ENCODE data around the gene DMPK.
"Not testable (repeated sequence)": the region's sequence is repeated elsewhere in the genome, so short reads cannot be mapped to it uniquely, and the experiment has no call there.

The DMPK gene

GRCh38 chr19:45800070-45800553 lies 17.8 kb upstream of the DMPK start:
- H3K27ac ChIP-seq (ENCODE audit: poor library complexity, severe bottlenecking) = no peak overlapping the region
- ATAC-seq (ENCODE audit: low read depth) = peak; percentile 56; the same call in 1 of the 3 replicates

GRCh38 chr19:45799541-45799940 lies 17.3 kb upstream of the DMPK start:
- not testable (repeated sequence) for H3K27ac ChIP-seq (ENCODE audit: poor library complexity, severe bottlenecking); H3K27me3 ChIP-seq (ENCODE audit: insufficient read depth, poor library complexity, severe bottlenecking); H3K4me3 ChIP-seq (ENCODE audit: severe bottlenecking); H3K36me3 ChIP-seq (ENCODE audit: low read depth); H3K9me3 ChIP-seq (ENCODE audit: severe bottlenecking); DNase-seq (ENCODE audit: low spot score); ATAC-seq (ENCODE audit: low read depth); H3K4me1 ChIP-seq (ENCODE audit: insufficient read depth, poor library complexity, severe bottlenecking)

More at GRCh38 chr19:45800070-45800553, 17.8 kb upstream of the DMPK start:
- no peak for DNase-seq (ENCODE audit: low spot score)
- Histone ChIP-seq H3K36me3 (ENCODE audit: low read depth) (no peaks in the 10 kb centered on the region), H3K9me3 (ENCODE audit: severe bottlenecking) (no peaks in the 10 kb centered on the region), H3K4me1 (ENCODE audit: insufficient read depth, poor library complexity, severe bottlenecking) (no peaks in the 10 kb centered on the region), H3K4me3 (ENCODE audit: severe bottlenecking) (no peak overlapping the region), H3K27me3 (ENCODE audit: insufficient read depth, poor library complexity, severe bottlenecking) (no peaks in the 10 kb centered on the region)
- TF ChIP-seq CTCF (IDR thresholded peaks at IDR 0.05; ENCODE audit: poor library complexity, severe bottlenecking) = no peak

- no peak for DNase-seq (ENCODE audit: low spot score)
- H3K4me3 ChIP-seq (ENCODE audit: severe bottlenecking) = no peak overlapping the region
- TF ChIP-seq CTCF (IDR thresholded peaks at IDR 0.05; ENCODE audit: poor library complexity, severe bottlenecking) = peak; percentile 80
- H3K27ac ChIP-seq (ENCODE audit: poor library complexity, severe bottlenecking) = no peak overlapping the region
- ATAC-seq (ENCODE audit: low read depth) = peak; percentile 76
- no peaks in the 10 kb centered on the region for H3K9me3 ChIP-seq (ENCODE audit: severe bottlenecking)
- H3K36me3 ChIP-seq (ENCODE audit: low read depth) = no peaks in the 10 kb centered on the region
- H3K27me3 ChIP-seq (ENCODE audit: insufficient read depth, poor library complexity, severe bottlenecking) = no peaks in the 10 kb centered on the region
- H3K4me1 ChIP-seq (ENCODE audit: insufficient read depth, poor library complexity, severe bottlenecking) = no peaks in the 10 kb centered on the region
Measured at GRCh38 chr19:45798995-45799517, 16.8 kb upstream of the DMPK start.

GRCh38 chr19:45794627-45795026 lies 12.3 kb upstream of the DMPK start:
- Histone ChIP-seq H3K9me3 (ENCODE audit: severe bottlenecking) (no peaks in the 10 kb centered on the region), H3K4me3 (ENCODE audit: severe bottlenecking) (no peak overlapping the region)
- ATAC-seq (ENCODE audit: low read depth) = no peak

GRCh38 chr19:45793876-45794275 lies 11.6 kb upstream of the DMPK start:
- Histone ChIP-seq H3K4me3 (ENCODE audit: severe bottlenecking) (no peak overlapping the region), H3K27ac (ENCODE audit: poor library complexity, severe bottlenecking) (no peak overlapping the region), H3K36me3 (ENCODE audit: low read depth) (peaks cover 20% of the 10 kb centered on the region), H3K9me3 (ENCODE audit: severe bottlenecking) (no peaks in the 10 kb centered on the region), H3K4me1 (ENCODE audit: insufficient read depth, poor library complexity, severe bottlenecking) (peaks cover 3% of the 10 kb centered on the region), H3K27me3 (ENCODE audit: insufficient read depth, poor library complexity, severe bottlenecking) (no peaks in the 10 kb centered on the region)
- ATAC-seq (ENCODE audit: low read depth) (no peak), DNase-seq (ENCODE audit: low spot score) (no peak)
- no peak for TF ChIP-seq CTCF (IDR thresholded peaks at IDR 0.05; ENCODE audit: poor library complexity, severe bottlenecking)

More at GRCh38 chr19:45794627-45795026, 12.3 kb upstream of the DMPK start:
- DNase-seq (ENCODE audit: low spot score) = no peak
- H3K4me1 ChIP-seq (ENCODE audit: insufficient read depth, poor library complexity, severe bottlenecking) = peaks cover 3% of the 10 kb centered on the region
- H3K27ac ChIP-seq (ENCODE audit: poor library complexity, severe bottlenecking) = no peak overlapping the region
- no peaks in the 10 kb centered on the region for H3K27me3 ChIP-seq (ENCODE audit: insufficient read depth, poor library complexity, severe bottlenecking)
- peaks cover 12% of the 10 kb centered on the region for H3K36me3 ChIP-seq (ENCODE audit: low read depth)
- no peak for TF ChIP-seq CTCF (IDR thresholded peaks at IDR 0.05; ENCODE audit: poor library complexity, severe bottlenecking)
